Hepatocyte (in vitro differentiated cells): ENCODE measurements around the gene CXorf66. TPM values are rescaled to one million over a fixed set of nuclear protein-coding genes. Genes with fewer than 3 reads are reported as not detected.

Experiments
- DNase-seq: peaks from one replicate; pipeline ENCODE4 v3.0.0-alpha.2; 2016; ENCODE audit warnings: low spot score
- H2AFZ ChIP-seq: fragments of 200-600 bp; sonication (generic); 2 replicates; pipeline ENCODE4 v1.6.0; 2016; ENCODE audit warnings: antibody characterized with exemption, mild to moderate bottlenecking
- H3K27ac ChIP-seq: fragments of 200-600 bp; sonication (generic); 2 replicates; pipeline ENCODE4 v1.5.1; 2016; ENCODE audit warnings: mild to moderate bottlenecking
- H3K27me3 ChIP-seq: fragments of 200-600 bp; sonication (generic); 2 replicates; pipeline ENCODE4 v1.6.1; 2016
- H3K36me3 ChIP-seq: fragments of 200-600 bp; sonication (generic); replicated peaks from 2 replicates; pipeline ENCODE4 v1.5.1; 2016; ENCODE audit warnings: low read depth; ENCODE audit not compliant: insufficient read depth
- H3K4me1 ChIP-seq: fragments of 200-600 bp; sonication (generic); 2 replicates; pipeline ENCODE4 v1.5.1; 2016; ENCODE audit warnings: mild to moderate bottlenecking, moderate library complexity; ENCODE audit not compliant: insufficient read depth
- H3K4me2 ChIP-seq: fragments of 200-600 bp; sonication (generic); 2 replicates; pipeline ENCODE4 v1.6.0; 2016
- H3K4me3 ChIP-seq: fragments of 200-600 bp; sonication (generic); 2 replicates; pipeline ENCODE4 v1.5.1; 2016; ENCODE audit warnings: mild to moderate bottlenecking
- H3K79me2 ChIP-seq: fragments of 200-600 bp; sonication (generic); 2 replicates; pipeline ENCODE4 v1.6.0; 2017; ENCODE audit warnings: mild to moderate bottlenecking
- H3K9me2 ChIP-seq: fragments of 200-600 bp; sonication (generic); replicated peaks from 2 replicates; pipeline ENCODE4 v1.6.0; 2017; ENCODE audit warnings: mild to moderate bottlenecking; ENCODE audit not compliant: insufficient read depth
- H3K9me3 ChIP-seq: fragments of 200-600 bp; sonication (generic); 2 replicates; pipeline ENCODE4 v1.5.1; 2016; ENCODE audit warnings: low read depth, mild to moderate bottlenecking
- H4K20me1 ChIP-seq: fragments of 200-600 bp; sonication (generic); 2 replicates; pipeline ENCODE4 v1.6.0; 2016; ENCODE audit warnings: mild to moderate bottlenecking; ENCODE audit not compliant: insufficient read depth, poor library complexity, severe bottlenecking
- CTCF ChIP-seq: fragments of 200-600 bp; sonication (generic); IDR thresholded peaks from 2 replicates; pipeline ENCODE4 v1.5.1; 2016; ENCODE audit warnings: antibody characterized with exemption, mild to moderate bottlenecking; ENCODE audit not compliant: poor library complexity
- EZH2 ChIP-seq: fragments of 200-600 bp; sonication (generic); IDR thresholded peaks from 2 replicates; pipeline ENCODE4 v1.6.1; 2016; ENCODE audit warnings: antibody characterized with exemption, mild to moderate bottlenecking, borderline replicate concordance
- EZH2phosphoT487 ChIP-seq: fragments of 200-600 bp; sonication (generic); IDR thresholded peaks from one replicate; pipeline ENCODE4 v1.6.1; 2018; ENCODE audit warnings: antibody characterized with exemption, mild to moderate bottlenecking, low read depth, moderate library complexity; ENCODE audit not compliant: unreplicated experiment, severe bottlenecking
- WGBS: methylation state at CpG from one replicate; pipeline ENCODE4 v1.1.6; 2016; ENCODE audit warnings: low lambda C conversion rate; ENCODE audit errors: missing lambda C conversion rate; 5-methylcytosine and 5-hydroxymethylcytosine counted together
- polyA plus RNA-seq: library from polyadenylated mRNA; unstranded; fragments of >200 nt; fragmentation: Nextera tagmentation; extraction: Ambion mirVana; gene quantifications from 2 replicates; pipeline ENCODE4 v1.2.1, GENCODE V29; 2016
- total RNA-seq: library from RNA; depleted of rRNA; stranded (reverse); fragments of >200 nt; gene quantifications from 2 replicates; pipeline ENCODE4 v1.2.3, GENCODE V29; 2014

Gene CXorf66, protein sequence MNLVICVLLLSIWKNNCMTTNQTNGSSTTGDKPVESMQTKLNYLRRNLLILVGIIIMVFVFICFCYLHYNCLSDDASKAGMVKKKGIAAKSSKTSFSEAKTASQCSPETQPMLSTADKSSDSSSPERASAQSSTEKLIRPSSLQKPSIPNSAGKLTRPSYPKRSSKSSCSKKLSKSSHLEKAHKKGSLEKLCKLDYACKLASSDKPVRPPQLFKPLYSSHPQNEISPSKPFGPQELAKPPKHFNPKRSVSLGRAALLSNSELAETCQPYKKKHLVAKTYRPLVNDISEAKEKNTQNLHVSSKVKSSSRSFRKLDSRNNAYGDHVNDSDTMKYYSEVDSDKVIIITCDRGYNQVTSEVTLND
- total RNA-seq (not detected in 2 replicates), polyA plus RNA-seq (not detected in 2 replicates)

- TF ChIP-seq CTCF (no peak), EZH2 (no peak), EZH2phosphoT487 (no peak)
- Histone ChIP-seq H3K27me3 (no peaks in the 10 kb centered on the region), H3K36me3 (no peaks in the 10 kb centered on the region), H3K4me3 (no peak within 1 kb of the TSS), H3K27ac (no peak within 1 kb of the TSS), H3K4me1 (no peaks in the 10 kb centered on the region), H3K9me2 (no peaks in the 10 kb centered on the region), H4K20me1 (no peaks in the 10 kb centered on the region), H3K4me2 (no peak within 1 kb of the TSS), H3K9me3 (no peaks in the 10 kb centered on the region), H2AFZ (no peak within 1 kb of the TSS), H3K79me2 (no peaks in the 10 kb centered on the region)
- DNase-seq = no peak
- 86% methylated on average over 7 of the region's 7 CpGs for WGBS
Observed at GRCh38 chrX:139965421-139965820, at the start of gene CXorf66. CXorf66 (minus strand) TSS chrX:139965521; CDS start chrX:139965496, 25 bp downstream.

DNA sequence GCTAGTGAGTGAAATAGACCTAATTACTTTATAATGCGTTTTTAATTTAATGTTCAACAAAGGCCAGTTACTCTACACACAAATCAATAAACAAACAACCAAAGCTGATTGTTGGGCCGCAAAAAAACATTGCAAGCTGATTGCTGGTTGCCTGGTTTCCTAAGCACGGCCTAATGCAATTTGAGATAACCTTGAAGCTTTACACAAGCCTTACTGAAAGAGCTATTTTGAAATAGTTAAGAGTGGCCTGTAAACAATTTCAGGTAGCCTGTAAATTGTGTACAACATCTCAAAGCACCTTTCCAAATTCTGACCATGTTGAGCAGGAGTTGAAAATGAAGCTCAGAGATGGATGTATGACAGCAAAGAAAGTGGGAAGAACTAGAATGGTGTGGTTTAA, 17.5 kb upstream of the CXorf66 start:
- no peak overlapping the region for H2AFZ ChIP-seq
- no peak overlapping the region for H3K27ac ChIP-seq
- no peak overlapping the region for H3K4me2 ChIP-seq
- no peaks in the 10 kb centered on the region for H3K79me2 ChIP-seq
- no peak for DNase-seq
- no peak for TF ChIP-seq EZH2phosphoT487
- no peak for TF ChIP-seq EZH2
- TF ChIP-seq CTCF = no peak
- no peaks in the 10 kb centered on the region for H3K27me3 ChIP-seq
- H3K4me3 ChIP-seq = no peak overlapping the region
- no peaks in the 10 kb centered on the region for H3K9me3 ChIP-seq
- H3K4me1 ChIP-seq = no peaks in the 10 kb centered on the region
- H3K36me3 ChIP-seq = no peaks in the 10 kb centered on the region
- no peaks in the 10 kb centered on the region for H4K20me1 ChIP-seq
- H3K9me2 ChIP-seq = no peaks in the 10 kb centered on the region
- 54% methylated on average over 3 of the region's 3 CpGs for WGBS

- Histone ChIP-seq H3K27ac (no peak overlapping the region), H4K20me1 (no peaks in the 10 kb centered on the region), H3K4me3 (no peak overlapping the region), H3K9me2 (no peaks in the 10 kb centered on the region), H3K27me3 (no peaks in the 10 kb centered on the region), H2AFZ (no peak overlapping the region), H3K79me2 (no peaks in the 10 kb centered on the region), H3K4me2 (no peak overlapping the region), H3K4me1 (no peaks in the 10 kb centered on the region), H3K36me3 (no peaks in the 10 kb centered on the region), H3K9me3 (no peaks in the 10 kb centered on the region)
- WGBS = 80% methylated on average over 3 of the region's 3 CpGs
- TF ChIP-seq EZH2 = no peak
- no peak for TF ChIP-seq EZH2phosphoT487
- no peak for TF ChIP-seq CTCF
- no peak for DNase-seq
Observed at GRCh38 chrX:139974471-139974870, 9.2 kb upstream of the CXorf66 start.
